ENCODE measurements around the gene HOXB1.

- TF ChIP-seq, protein P1, sequence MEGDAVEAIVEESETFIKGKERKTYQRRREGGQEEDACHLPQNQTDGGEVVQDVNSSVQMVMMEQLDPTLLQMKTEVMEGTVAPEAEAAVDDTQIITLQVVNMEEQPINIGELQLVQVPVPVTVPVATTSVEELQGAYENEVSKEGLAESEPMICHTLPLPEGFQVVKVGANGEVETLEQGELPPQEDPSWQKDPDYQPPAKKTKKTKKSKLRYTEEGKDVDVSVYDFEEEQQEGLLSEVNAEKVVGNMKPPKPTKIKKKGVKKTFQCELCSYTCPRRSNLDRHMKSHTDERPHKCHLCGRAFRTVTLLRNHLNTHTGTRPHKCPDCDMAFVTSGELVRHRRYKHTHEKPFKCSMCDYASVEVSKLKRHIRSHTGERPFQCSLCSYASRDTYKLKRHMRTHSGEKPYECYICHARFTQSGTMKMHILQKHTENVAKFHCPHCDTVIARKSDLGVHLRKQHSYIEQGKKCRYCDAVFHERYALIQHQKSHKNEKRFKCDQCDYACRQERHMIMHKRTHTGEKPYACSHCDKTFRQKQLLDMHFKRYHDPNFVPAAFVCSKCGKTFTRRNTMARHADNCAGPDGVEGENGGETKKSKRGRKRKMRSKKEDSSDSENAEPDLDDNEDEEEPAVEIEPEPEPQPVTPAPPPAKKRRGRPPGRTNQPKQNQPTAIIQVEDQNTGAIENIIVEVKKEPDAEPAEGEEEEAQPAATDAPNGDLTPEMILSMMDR (conservative IDR thresholded peaks at IDR 0.05), result no peak
- no peak for TF ChIP-seq EZH2 (IDR thresholded peaks at IDR 0.05; ENCODE audit: low read depth)
These were observed 37.9 kb upstream of the HOXB1 start for GRCh38 chr17:48568499-48569239.

Data from PC-9 (cell line).